Body of pancreas (tissue), 4 donors: ENCODE data around the gene DZIP1L.

Experiments
- POLR2A ChIP-seq, 3 donors: fragments of 450-650 bp; IDR thresholded peaks; one replicate each; pipeline ENCODE4 v1.6.1; 2016; ENCODE audit warnings: antibody characterized with exemption in 3 of 3, mild to moderate bottlenecking in 2 of 3
- TF ChIP-seq, protein P1 (sequence below), 7 experiments: fragments of 450-650 bp in 4 of 7; fragments of 200-600 bp in 3 of 7; sonication (generic) in 3 of 7; IDR thresholded peaks; one replicate each; pipeline ENCODE4 v1.5.1; 2016 to 2019; ENCODE audit warnings: antibody characterized with exemption in 7 of 7

DNA sequence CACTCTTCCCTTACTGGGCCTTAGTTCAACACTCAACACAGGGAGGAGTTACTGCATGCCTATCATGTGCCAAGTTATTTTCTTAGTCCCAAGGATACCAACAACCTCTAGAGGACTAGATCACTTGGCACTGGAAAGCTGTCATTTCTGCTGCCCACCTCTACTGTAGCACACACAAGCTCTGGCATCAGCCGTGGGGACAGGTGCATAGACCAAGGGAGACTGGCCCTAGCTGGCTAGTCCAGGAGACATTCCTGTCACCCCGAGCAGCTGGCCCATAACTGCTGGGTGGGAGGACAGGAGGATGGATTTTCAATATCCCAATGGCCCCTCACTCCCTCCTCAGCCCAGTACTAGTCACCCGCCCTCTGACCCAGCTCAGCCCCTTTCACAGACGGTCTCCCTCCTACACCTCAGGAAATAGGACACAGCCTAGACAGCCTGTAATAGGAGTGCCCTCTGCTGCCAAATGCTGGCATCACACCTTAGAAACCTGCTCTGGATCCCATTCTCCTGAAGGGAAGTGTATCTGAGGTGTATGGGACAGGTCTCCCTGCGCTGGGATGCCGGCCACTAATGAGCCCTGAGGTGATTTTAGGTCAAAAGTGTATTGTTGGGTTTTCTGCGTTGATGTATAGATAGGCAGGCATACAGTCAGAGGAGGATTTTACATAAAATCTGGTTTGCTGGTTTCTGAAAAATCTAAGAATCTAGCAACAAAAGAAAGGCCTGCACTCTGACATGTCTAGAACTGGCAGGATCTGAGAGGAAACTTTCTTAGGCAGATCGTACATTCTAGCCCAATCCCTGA, 3.4 kb upstream of the DZIP1L start:
- TF ChIP-seq, protein P1, sequence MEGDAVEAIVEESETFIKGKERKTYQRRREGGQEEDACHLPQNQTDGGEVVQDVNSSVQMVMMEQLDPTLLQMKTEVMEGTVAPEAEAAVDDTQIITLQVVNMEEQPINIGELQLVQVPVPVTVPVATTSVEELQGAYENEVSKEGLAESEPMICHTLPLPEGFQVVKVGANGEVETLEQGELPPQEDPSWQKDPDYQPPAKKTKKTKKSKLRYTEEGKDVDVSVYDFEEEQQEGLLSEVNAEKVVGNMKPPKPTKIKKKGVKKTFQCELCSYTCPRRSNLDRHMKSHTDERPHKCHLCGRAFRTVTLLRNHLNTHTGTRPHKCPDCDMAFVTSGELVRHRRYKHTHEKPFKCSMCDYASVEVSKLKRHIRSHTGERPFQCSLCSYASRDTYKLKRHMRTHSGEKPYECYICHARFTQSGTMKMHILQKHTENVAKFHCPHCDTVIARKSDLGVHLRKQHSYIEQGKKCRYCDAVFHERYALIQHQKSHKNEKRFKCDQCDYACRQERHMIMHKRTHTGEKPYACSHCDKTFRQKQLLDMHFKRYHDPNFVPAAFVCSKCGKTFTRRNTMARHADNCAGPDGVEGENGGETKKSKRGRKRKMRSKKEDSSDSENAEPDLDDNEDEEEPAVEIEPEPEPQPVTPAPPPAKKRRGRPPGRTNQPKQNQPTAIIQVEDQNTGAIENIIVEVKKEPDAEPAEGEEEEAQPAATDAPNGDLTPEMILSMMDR (IDR thresholded peaks at IDR 0.05), result peak; percentile 63 to 84 (median 78)
- TF ChIP-seq POLR2A (IDR thresholded peaks at IDR 0.05), result no peak
